Iris pigment epithelial cell (primary cell): Measurements from ENCODE around the gene ZBTB45.

Experiments used
- DNase-seq: peaks from one replicate; pipeline ENCODE4 v3.0.0-alpha.2; 2011; ENCODE audit warnings: low read depth

ZBTB45 gene

DNA sequence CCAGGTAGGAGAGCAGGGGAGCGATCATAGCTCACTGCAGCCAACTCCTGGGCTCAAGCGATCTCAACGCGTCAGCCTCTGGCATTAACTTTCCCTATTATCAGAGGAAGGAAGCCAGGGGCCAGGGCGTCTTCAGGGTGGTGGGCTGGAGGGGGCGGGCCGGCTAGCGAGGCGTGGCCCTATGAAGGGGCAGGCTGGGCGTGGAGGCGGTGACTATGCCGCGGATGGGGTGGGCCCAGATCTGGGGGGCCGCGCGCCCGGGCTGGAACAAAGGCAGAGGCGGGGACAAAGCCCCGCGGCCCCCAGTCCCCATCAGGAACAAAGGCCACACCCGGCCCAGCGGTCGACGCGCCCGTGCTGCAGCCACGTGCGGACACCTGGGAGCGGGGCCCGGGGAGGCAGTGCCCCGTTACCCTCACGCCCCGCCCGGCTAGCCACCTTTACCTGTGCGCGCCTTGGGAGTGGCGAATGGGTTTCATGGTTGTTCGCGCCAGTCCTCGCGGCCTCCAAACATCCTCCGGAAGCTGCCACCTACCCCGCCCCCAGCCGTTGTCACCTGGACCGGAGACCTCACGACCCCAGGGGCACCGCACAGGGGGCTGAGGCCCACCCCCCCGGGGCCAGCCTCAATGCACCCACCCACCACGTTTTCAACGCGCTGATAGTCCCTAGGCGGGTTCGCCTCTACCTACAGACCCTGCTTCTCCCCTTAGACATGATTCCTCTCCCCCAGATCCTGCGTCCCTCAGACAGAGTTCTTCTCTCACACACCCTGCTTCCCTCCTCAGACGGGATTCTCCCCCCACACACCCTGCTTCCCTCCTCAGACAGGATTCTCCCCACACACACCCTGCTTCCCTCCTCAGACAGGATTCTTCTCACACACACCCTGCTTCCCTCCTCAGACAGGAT is 18.9 kb upstream of the ZBTB45 start:
- DNase-seq, result no peak

GRCh38 chr19:58536852-58537798 is 17.5 kb upstream of the ZBTB45 start:
- no peak for DNase-seq

GRCh38 chr19:58535857-58536256 is 16.2 kb upstream of the ZBTB45 start:
- DNase-seq, result no peak

DNA sequence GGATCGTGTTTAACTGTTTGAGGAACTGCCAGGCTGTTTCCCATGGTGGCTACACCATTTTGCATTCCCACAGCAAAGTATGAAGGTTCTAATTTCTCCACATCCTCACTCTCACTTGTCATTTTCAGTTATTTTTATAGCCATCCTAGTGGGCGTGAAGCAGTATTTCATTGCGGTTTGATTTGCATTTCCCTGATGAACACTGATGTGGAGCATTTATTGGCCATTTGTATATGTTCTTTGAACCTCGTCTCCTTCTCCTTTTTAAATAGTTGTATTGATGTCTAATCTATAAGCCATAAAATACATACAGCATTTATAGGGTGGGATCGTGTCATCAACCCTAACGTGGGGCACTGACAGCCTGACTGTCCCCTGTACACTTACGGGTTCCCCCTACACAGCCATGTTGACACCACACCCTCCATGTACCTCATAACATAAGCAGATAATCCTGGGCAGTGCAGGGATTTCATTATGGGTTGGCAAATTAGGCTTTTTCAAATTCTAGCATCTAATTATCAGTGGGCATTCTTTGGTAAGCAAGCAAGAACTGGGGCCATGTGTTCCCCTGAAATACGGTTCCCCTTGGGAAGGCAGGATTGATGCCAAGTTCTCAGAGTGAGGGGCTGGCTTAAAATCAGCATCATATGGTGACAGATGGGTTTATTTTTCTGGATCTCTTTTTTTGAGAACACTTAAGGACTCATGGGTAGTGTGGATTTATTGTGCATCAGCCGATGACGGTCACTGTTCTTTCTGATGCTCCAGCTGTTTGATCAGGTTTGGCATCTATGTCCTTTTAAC is 11.6 kb upstream of the ZBTB45 start:
- DNase-seq, result no peak

GRCh38 chr19:58529405-58529804 is 9.8 kb upstream of the ZBTB45 start:
- DNase-seq, result no peak

DNA sequence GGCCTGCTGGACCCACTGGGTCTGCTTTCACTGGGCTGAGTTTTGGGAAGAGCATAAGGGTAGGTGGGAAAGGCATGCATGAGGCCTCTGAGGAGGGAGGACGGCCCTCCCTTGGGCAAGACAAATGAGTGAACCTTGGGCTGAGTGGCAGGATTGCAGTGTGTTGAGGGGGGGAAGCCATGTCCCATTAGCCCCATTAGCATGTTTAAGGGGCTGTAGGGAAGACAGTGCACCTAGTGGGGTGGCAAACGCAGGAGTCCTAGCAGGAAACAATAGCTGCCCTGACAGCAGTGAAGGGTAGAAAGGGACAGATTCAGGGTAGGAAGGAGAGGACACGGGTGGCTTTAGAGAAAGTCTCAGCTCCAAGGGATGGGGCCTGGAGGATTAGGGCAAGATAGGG is 3.1 kb upstream of the ZBTB45 start:
- DNase-seq, result no peak

DNA sequence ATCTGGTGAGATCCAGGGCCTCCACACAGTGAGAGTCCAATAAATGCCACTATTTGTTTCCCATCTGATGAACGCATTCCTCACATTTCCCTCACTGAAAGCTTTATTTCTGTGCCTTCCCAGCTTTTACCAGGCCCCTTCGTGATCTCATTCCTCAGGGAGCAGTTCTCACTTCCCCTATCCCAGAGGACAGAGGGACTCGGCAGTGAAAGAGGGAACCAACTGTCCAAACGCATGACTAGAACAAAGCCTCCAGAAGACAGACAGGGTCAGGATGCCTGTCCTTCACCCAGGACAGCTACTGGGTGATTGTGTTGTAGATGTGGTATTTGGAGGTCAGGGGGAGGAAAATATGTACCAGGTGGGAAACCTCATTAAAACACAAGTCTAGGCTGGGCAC is 2.0 kb upstream of the ZBTB45 start:
- DNase-seq, result no peak

DNA sequence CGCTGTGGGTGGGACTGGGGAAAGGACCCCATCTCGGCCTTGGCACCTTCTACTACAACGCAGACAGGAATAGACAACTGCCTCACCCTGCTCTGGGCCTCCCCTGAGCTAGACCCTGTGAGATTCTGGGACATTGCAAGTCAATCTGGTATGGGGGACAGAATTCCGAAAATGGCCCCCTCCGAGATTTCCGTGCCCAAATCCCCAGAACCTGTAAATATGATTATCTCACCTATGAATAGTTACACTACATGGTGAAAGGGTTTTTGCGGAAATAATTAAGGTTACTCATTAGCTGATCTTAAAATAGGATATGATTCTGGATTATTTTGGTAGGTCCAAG is 618 bp upstream of the ZBTB45 start:
- no peak for DNase-seq

GRCh38 chr19:58519087-58519354 is 589 bp downstream of the ZBTB45 start:
- DNase-seq, result peak; percentile 77

GRCh38 chr19:58518256-58519086 is 1.1 kb downstream of the ZBTB45 start:
- no peak for DNase-seq

DNA sequence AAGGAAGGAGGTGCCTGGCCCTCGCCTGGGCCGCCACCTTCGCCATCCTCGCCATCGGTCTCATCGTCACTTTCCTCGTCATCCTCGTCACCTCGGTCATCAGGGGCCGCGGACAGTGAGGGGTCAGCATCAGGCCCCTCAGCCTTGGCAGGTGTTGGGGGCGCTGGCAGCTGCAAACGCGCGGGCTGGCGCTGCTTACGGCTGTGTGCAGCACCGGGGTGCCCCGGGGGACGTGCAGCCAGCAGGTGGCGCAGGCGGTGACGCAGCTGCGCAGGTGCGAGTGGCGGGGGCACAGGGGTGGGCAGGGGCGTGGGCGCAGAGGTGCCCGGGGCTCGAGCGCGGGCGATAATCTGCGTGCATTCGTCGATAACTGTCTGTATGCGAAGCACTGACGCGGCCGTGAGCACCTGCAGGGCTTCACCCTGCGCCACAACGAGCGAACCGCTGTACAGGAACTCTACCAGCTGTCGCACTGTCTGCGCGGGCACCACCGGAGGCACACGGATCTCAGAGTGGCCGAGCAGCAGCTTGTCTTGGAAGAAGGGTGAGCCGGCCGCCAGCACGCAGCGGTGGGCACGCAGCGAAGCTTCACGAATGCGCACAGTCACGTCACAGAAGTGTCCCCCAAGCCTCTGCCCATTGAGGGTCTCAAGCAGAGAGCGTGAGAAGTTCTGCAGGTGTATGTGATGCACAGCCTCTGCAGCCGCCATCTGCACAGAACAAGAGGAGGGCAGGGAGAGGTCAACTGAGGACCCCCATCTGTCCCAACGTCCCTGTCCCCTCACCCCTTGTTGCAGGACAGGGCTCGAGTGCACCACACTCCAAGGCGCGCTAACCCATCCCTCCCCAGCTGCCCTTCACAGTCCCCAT is 2.4 kb downstream of the ZBTB45 start:
- no peak for DNase-seq

GRCh38 chr19:58516246-58516836 is 3.3 kb downstream of the ZBTB45 start:
- DNase-seq, result no peak

- DNase-seq, result no peak
Observed at GRCh38 chr19:58515259-58515658, 4.4 kb downstream of the ZBTB45 start.

DNA sequence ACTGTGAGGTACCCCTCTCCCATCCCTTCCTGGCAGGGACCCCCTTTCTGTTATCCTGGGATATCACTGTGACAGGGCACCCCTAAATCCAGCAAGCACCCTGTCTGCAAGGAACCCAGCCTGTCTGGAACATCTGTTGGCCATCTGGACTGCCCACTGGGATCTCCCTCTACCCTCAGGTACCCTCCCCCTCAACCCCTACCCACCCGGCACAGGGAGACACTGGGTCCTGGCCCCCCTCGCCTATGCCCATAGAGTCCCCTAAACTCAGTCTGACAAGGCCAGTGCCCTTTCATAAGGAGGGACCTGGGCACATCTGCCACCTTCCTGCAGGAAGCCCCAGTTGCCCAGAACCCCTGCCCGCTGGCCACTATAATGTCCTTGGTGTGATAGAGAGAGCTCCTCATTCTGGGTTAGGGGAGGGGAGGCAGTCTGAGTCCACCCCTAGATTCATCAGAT is 5.0 kb downstream of the ZBTB45 start:
- DNase-seq, result no peak

DNA sequence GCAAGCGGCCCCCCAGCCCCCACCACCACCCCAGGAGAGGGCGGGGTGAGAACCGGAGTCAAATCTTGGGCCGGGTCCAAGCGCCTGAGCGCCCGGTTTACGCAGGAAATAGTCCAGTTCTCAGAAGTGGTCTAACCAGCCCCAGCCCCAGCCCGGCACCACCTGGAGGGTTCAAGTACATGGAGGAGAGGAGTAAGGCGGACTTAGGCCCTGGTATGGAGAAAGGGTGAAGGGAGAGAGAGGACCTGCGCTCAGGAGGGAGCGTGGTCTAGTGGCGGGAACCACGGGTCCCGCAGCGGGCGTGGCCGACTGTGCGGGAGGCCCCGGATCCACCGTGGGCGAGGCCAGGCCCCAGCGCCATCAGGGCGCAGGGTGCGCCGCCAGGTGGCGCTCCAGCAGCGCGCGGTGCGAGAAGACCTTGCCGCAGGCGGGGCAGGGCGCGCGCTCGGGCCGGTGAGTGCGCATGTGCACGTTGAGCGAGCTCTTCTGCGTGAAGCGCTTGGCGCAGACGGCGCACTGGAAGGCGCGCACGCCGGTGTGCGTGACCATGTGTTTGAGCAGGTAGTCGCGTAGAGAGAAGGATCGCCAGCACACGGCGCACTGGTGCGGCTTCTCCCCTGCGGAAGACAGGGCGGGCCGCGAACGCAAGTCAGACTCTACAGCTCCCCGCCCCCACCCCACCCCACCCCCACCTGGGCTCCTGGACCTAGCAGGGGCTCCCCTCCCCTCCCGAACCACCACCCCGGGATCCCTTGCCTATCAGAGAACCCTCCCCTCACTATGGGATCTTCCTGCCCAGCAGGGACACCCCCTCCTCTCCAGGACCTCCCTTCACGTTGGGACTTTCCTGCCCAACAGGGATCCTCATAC is 5.7 kb downstream of the ZBTB45 start:
- peak; percentile 91 for DNase-seq

DNA sequence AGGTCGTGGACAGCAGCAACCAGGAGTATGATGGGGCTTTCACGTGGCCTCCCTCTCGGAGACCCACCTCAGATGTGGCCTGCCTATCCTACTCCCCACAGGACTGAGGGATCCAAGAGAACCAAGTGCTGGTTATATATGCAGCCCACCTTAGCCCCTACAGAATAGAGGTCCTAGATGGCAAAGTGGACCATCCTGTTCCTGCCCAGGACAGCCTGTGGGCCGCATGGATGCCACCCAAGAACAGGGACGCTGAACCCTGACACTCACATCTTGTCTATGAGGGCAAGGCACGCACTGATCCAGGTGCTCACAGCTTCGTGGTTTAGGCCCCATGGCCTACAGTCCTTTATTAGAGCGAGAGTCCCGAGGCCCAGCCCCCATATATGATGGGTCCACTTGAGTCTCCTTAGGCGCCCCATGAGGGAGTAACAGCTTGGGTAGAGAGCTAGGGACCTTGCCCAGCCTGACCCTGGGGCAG is 6.4 kb downstream of the ZBTB45 start:
- DNase-seq, result no peak

DNA sequence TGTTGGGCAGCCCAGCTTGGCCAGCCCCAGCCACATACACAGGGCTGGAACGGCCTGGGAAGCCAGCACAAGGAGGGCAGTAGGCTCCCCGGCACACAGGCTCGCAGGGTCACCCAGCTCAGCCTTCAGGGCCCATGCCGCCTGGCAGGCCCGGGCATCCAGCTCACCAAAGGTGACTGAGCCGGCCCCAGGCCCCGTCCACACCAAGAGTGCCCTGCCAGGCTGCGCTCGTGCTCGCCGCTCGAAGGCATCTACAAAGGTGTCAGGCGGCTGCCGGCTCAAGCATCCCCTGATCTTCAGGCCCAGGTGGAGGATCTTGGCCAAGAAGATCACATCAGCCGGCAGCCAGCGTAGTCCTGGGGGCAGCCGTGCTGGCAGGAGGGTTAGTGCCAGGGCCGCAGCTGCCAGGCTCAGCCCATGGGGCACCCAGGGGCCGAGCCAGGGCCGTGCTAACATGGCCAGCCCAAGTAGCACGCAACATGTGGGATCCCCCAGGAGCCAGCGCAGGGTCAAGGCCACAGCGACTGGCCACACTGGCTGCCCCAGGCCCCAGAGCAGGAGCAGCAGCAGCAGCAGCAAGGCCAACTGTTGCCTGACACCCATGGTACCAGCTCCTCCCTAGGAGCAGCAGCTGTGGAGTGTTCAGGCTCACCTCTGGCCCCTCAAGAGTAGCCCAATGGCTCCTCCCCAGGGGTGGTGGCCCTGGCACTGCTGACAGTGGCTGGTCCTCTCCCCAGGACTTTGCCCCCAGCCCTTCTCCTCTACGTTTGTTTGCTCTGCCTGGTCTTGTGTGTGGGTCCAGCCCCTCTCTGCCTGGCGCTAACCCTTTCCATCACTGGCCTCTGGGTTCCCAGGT is 8.0 kb downstream of the ZBTB45 start, which contains the start of gene SLC27A5:
Gene SLC27A5, minus strand, starts transcription at position 640 of the 856 bp plus-strand sequence. Its CDS starts 37 bp downstream, at position 603.
- DNase-seq, result no peak
